Stimulated activated CD8-positive, alpha-beta memory T cell treated with anti-CD3 and anti-CD28 coated beads, Interleukin-7, amount 100 ng/mL, for 1 hour (primary cell): ENCODE data around the gene MPP1.

ENCODE experiments used
- DNase-seq, 2 donors: peaks; one replicate each; pipeline ENCODE4 v3.0.0-alpha.2; 2020; ENCODE audit warnings: low read depth in 2 of 2

The MPP1 gene

DNA sequence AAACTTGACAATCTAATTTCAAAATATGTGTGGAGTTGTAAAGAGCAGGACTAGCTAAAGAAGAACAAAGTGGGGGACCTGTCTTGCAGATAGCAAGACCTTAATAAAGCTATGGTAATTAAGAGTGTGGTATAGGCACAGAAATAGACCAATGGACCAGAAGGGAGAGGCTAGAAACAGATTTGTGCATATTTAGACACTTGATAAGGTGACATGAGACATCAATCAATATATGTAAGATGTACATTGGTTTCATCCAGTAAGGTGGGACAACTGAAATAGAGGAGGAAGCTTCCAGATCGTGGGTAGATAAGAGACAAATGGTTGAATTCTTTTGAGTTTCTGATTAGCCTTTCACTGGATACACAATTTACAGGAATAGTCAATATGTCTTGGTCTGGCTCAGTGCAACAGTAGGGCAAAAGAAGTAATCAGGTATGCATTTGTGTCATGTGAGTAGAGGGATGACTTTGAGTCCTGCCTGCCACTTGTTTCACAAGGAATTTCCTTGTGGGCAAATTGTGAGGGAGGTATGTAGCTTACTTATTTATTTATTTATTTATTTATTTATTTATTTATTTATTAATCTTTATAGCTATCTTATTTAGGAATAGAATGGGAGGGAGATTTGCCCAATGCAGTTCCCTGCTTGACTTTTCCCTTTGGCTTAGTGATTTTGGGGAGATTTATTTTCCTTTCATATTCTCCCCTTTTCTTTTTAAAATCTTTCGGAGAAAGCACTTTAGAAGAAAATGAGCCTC is 7.2 kb upstream of the MPP1 start:
- no peak for DNase-seq

DNA sequence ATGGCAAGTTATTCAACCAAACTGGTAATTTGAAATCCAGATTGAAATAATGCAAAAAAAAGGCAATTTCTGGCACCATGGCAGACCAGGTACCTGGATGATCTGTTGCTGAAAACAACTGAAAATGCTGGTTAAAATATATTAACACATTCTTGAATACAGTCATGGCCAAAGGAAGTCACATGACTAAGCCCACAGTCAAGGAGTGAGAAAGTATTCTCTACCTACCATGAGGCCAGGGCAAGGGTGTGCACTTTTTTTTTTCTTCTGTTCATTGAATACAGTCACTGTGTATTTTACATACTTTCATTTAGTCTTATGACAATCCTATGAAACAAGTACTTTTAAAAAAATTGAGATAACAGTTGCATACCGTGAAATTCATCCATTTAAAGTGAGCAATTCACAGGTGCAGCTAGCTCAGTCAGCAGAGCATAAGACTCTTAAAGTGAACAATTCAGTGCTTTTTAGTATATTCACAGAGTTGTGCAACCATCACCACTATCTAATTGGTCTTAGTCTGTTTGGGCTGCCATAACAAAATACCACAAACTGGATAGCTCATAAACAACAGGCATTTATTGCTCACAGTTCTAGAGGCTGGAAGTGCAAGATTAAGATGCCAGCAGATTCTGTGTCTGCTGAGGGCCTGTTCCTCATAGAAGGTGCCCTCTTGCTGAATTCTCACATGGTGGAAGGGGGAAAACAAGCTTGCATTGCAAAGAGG is 4.8 kb upstream of the MPP1 start:
- no peak for DNase-seq

DNA sequence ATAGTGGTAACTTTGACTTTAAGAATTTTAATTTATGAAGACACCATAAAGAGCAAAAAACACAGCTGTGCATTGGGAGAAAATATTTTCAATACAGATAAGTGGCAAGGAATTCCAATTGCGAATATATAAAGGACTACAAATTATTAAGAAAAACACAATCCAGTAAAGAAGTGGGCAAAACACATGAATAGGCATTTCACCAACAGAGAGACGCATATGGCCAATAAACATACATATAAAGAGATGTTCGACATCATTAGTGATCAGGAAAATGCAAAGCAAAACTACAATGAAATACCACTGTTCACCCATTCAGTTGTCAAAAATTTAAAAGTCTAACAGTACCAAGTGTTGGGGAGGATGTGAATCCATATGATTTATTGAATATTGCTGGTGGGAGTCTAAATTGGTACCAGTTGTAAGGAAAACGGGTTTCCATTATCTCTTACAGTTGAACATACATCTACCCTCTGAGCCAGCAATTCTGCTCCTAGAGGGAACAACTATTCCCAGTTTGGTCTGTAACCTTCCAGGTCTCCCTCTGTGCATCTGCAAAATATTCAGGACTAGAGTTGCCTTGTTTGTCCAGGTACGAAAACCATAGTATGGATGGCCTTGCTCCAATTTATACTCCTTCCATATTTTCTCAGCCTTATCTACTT is 1.7 kb upstream of the MPP1 start:
- DNase-seq, result no peak

DNA sequence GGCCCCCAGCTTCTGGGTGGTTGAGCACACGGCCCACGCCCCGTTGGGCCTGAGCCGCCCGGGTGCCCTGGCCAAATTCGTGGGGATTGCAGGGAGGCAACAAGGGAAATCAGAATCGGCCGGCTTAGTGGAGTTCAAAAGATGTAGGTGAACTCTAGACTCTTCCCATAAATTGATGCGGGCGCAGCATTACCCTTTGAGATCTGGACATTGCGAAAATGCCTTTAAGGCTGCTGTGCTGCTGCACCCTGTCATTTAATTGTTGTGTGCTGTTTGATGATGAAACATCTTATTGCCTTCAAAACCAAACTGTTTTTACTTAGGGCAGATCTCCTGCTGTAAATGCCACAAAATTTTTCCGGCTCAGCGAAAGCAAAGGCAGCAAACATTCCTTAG is 409 bp upstream of the MPP1 start:
- DNase-seq, result no peak

DNA sequence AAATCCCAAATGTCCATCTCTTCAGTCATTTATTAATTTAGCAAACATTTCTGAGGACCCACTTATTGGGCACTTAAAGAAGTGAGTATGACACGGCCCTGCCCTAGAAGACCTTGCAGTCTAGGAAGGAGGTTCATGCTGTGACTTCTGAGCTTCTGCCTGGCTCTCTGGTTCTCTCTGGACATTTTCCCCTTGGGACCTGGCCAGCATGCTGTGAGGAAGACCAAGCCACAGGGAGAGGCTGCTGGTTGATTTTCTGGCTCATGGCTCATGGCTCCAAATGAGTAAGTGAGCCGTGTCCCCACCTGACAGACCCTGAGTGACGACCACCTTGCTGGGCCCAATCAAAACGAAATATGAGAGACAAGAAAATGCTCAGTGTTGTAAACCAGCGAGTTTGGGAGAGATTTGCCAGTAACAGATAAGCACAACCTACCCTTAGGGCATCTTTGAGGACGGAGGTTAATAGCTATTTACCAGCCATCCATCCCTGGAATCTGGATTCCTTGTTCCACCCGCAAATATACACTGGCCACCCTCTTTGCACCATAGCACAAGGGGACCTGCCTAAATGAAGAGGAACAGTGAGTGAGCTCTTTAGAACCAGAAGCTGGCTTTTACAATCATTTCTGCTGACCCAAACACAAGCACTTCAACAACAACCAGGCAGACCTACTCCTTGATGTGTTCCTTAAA is 876 bp downstream of the MPP1 start:
- no peak for DNase-seq

DNA sequence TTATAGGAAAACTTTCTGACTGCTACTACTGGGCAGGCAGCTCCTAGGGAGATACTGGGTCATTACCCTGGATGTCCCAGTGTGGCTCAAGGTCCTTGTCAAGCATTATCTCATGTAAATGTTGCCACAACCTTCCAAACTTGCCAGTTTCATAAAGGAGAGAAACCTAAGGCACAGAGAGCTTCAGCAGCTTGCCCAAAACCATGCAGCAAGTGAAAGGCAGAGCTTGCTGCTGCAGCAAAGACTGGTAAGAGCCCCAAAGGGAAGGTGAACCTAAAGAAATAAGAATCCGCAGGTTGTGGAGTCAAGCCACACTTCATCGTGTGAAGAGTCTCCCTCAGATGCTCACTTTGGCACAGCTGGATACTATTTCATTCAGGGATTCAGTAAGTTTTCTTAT is 2.3 kb downstream of the MPP1 start:
- no peak for DNase-seq

DNA sequence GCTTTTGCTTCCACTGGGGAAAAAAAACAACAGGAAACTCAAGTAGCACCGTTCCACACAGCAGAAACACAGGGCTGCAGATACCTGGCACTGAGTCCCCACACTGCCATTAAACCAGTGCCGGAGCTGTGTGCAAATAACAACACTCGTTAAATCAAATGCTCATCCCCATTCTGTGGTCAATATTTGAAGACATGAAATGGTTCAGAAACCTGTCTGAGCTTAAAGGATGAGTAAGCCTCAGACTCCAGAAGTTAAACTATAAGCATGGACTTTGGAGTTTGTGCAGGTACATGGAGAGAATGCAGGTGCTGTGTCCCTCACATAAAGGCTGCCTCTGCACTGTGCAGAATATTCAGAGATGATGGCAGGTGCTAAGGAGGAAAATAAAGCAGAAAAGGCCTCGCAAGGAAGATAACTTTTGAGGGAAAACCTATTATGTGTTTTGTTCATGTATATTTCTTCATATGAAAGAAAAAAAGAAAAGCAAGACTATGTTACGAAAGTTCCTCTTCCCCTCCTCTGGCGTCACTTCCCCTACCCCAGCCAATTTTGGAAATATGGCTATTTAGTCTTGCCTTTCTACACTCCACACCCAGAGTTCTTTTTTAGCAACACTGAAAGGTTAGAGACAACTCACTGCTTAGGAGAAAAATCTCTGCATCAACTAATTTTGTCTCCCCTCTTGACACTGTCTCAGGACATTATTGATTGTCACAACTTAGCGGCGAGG is 4.6 kb downstream of the MPP1 start:
- no peak for DNase-seq

DNA sequence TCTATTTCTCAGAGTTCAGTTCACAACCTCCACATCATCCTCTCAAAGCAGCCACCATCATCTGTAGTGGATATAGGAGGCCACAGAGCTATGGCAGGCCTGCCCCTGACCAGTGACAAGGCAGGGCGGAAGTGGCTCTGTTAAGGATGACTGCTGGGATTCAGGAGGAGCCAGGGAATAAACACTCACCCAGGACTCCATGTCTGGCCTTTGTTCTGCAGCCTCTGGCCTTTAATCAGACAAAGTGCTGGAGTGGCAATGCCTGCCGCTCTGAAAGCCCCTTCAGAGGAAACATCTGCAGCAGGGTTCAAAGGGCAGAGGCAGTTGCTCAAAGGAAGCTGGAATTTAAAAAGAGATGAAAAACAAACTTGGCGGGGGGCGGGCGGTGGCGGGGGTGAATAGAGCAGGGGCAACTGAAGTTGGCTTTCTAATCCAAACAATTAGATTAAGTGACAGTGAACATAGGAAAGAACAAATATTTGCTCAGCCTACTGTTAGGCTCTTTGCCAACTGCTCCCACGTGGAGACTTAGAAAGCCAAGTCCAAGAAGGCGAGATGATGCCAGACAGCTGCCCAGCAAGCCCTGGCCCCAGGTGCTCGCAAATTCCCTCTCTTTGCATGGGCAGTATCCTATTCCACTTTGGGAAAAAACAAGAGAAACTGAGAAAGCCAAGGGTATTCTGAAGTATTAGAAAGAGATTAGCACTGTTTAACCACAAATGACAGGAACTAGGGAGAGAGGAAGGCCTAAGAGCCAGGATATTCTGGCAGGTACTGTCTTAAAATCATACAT is 5.5 kb downstream of the MPP1 start:
- DNase-seq, result no peak

DNA sequence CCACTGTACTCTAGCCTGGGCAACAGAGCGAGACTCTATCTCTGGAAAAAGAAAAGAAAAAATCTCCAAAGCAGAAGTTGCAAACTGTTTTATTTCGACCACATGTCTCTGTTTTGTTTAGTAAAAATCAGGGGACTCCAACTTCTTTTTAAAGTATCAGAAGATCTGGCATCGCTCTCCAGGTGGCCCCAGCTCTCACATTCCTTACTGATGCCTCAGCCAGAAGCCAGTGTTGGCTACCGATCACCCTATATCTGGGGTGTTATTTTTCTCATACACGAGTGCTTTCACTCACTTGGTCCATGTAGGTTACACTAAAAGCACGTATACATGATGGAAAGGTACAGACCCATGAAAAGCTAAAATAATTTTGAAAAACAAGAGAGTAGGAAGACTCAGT is 8.3 kb downstream of the MPP1 start:
- DNase-seq, result no peak

DNA sequence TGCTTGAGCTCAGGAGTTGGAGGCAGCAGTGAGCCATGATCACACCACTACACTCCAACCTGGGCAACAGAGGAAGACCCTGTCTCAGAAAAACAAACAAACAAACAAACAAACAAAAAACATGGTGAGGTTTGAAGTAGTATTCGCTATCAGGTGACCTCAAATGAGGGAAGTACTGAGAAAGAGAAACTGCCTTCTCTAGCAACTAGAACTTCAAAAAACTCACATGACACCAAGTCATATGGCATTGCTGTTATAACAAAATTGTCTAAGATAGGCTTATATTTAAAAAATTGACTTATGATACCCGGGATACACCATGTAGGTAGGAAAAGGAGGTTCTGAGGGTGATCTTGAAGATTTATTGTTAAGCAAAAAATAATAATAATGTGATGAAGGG is 10.3 kb downstream of the MPP1 start:
- DNase-seq, result no peak

DNA sequence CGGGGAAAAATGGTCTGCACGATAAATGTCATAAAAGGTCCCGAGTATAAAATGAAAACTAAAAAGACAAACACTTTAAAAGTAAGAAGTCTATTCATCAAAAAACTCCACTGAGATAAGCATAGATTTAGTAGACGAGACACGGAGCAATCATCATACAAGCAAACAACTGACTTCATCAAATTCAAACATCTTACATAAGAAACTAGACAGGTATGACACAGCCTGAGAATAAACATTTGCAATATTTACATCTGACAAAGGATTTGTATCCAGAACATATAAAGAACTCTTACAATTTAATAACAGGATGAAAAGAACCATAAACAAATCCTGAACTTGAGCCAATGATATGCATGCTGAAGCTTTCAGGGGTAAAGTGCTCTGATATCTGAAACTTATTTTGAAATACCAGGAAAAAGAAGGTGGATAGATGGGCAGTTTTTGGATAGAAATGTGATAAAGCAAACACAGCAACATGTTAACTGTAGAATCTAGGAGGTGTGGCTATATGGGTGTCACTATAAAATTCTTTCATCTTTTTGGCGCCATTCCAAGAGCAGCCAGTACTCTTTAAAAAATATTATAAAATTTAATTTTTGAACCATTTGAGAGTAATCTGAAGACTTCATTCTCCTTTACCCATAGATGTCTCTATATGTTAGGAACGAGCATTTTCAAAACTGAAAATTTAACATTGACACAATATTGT is 12.0 kb downstream of the MPP1 start:
- no peak for DNase-seq

DNA sequence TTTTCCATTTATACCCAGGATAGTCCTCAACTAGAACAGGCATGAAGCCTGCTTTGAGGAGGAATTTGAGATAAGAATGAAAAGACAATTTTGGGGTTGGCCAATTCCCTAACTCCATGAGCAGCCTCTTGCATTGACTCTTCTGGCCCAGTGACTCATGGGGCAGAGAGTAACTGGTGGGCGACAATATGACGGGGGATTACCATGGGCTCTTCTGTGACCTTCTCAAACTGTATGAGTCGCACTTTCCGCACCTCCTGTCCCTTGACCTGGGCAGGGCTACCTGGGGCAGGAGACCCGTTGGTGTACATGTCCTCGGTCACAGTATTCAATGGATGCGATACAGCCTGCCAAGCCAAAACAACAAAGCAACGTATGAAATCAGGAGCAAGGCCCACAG is 13.3 kb downstream of the MPP1 start:
- DNase-seq, result no peak

DNA sequence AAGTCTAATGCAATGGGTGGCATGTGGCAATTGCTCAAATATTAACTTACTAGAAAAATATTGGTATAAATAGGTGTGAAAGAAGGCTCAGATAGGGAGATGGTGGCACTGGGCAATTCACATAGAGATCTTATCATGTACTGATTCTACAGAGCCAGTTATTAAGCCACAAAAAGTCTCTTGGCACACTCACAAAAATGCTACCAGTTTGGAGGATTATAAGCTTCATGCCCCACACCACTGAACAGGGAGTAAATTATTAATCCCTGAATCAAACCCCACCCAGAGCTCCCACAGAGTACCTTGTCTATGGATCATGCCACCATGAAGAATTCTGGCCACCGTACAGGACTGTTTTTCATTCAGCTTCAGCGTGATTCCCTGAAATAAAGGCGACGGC is 13.8 kb downstream of the MPP1 start:
- no peak for DNase-seq

DNA sequence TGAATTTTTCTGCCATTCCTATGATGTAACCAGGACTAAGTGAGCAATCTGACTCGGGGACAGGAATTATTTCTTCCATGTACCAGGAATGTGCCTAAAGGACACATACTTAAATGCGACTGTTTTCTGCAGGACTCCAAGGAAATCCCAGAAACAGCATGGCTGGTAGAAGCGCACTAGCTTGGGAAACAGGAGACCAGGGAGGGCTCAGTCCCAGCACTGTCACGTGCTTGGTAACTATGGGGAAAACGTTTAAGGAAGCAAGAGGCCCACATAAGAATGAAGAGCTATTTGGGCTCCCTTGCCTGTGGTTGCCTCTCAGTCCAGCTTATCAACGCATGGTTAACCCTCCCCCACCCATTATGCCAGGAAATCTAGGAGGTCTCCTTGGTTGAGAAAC is 19.6 kb downstream of the MPP1 start:
- no peak for DNase-seq

DNA sequence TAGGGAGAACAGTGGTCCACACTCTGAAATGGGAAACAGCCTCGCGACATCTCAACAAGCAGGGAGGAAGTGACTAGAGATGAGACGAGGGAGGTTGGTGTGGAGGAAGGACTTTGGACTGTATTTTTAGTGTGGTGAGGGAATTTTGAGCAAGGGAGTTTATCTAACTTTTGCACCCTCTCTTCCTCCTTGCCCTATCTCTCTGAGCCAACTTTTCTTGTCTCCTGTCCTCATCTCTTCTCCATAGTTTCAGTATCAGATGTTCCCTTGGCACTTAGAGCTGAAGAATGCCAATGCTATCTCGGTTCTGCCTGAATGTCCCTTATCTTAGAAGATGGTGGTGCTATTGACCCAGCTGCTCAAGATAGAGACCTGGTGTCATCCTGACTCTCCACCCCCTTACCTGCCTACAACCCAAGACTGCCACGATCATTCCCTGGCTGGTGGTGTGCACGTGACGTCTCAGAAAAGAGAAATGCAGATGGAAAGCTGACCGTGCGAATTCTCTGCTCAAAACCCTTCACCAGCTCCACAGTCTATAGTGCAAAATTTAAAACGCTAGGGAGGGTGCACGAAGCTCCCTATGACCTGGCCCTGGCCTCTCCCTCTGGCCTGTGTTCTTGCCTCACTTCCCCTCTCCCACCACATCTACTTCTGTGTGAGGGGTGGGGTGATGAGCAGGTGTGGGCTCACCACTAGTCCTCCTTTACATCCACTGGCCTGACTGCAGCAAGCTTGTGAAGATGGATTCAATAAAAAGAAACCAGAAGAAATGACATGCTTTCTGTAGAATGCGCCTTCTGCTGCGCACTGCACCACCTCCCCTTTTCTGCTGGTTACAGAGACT is 20.9 kb downstream of the MPP1 start:
- no peak for DNase-seq

DNA sequence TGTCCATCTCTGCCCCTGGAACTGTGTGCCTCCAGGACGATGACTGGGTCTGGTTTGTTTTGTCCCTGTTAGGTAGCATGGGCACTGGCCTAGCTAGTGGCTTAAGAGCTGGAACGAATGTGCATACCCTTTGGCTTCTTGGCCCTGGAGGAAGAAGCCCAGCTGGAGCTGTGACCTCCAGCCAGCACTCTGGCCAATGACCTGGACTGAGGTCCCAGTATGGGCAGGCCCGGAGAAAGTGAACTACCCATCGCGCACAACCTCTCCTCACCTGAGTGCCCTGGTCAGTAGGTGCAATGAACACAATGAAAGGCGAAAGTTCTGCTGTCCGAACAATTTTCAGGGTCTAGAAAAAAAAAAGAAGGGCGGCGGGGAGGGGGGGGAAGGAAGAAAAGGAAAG is 24.3 kb downstream of the MPP1 start:
- DNase-seq, result no peak

DNA sequence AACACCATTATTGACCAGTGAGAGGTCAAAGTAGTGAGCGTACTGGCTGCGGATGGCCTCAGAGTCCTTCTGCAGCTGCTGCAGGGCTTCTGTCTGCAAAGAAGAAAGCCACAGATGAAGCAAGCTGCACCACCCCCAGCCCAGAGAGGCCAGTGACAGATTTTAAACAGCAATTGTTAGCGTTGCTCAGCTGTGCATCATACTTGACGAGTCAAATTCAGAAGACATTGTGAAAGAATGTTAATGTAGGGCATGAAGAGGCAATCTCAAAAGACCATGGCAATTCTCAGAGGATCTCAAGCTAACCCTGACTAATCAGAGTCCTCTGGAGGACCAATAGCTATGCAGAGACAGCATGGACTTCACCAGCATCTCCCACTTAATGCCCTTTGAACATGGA is 26.0 kb downstream of the MPP1 start:
- no peak for DNase-seq

DNA sequence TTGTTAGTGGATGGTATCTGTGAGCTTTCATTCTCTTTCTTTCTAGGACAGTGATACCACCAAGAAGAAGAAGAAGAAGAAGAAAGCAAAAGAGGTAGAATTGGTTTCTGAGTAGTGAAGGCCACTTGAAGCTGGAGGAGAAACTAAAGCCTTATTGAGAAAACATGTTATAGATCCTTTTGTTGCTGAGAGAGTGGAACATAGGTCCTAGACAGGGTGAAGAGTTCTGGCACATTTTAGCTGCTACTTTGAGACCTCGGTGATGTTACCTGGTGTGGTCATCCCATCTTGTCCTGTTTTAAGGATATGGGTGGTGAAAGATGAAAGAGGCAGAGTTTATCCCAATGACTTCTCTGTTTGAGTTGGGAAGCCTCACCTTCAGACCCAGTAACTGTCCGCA is 28.5 kb downstream of the MPP1 start:
- no peak for DNase-seq
